ENCODE measurements around the gene FOXP1. TPM values are rescaled to one million over a fixed set of nuclear protein-coding genes. Genes with fewer than 3 reads are reported as not detected.
A peak's percentile ranks its signal among the peaks of the same experiment; 100 is the strongest.
"Not testable (repeated sequence)": the region's sequence is repeated elsewhere in the genome, so short reads cannot be mapped to it uniquely, and the experiment has no call there.

Gene FOXP1
- total RNA-seq, 1 donor: 123 TPM

GRCh38 chr3:71039332-71039731, 544.2 kb downstream of the FOXP1 start:
- no peak for DNase-seq (ENCODE audit: low read depth in 2 of 3, low spot score in 2 of 3)

GRCh38 chr3:71037775-71038174, 545.8 kb downstream of the FOXP1 start:
- no peak for DNase-seq (ENCODE audit: low read depth in 2 of 3, low spot score in 2 of 3)

GRCh38 chr3:71035886-71036285, 547.6 kb downstream of the FOXP1 start:
- DNase-seq (ENCODE audit: low read depth in 2 of 3, low spot score in 2 of 3): peak in 1 of 3 donors; percentile 15

GRCh38 chr3:71035314-71035713, 548.2 kb downstream of the FOXP1 start:
- DNase-seq (ENCODE audit: low read depth in 2 of 3, low spot score in 2 of 3): peak in 2 of 3 donors; percentile 52 to 77

GRCh38 chr3:71033681-71034220, 549.8 kb downstream of the FOXP1 start:
- no peak for DNase-seq (ENCODE audit: low read depth in 2 of 3, low spot score in 2 of 3)

- no peak for DNase-seq (ENCODE audit: low read depth in 2 of 3, low spot score in 2 of 3)
These were observed 551.5 kb downstream of the FOXP1 start for GRCh38 chr3:71031914-71032521.

GRCh38 chr3:71031181-71031580, 552.3 kb downstream of the FOXP1 start:
- peak in 1 of 3 donors; percentile 50 for DNase-seq (ENCODE audit: low read depth in 2 of 3, low spot score in 2 of 3)

- DNase-seq (ENCODE audit: low read depth in 2 of 3, low spot score in 2 of 3): no peak
These were observed 552.8 kb downstream of the FOXP1 start for GRCh38 chr3:71030748-71031147.

- no peak for DNase-seq (ENCODE audit: low read depth in 2 of 3, low spot score in 2 of 3)
These were observed 553.8 kb downstream of the FOXP1 start for GRCh38 chr3:71029770-71030169.

GRCh38 chr3:71028802-71029201, 554.7 kb downstream of the FOXP1 start:
- no peak for DNase-seq (ENCODE audit: low read depth in 2 of 3, low spot score in 2 of 3)

GRCh38 chr3:71028184-71028583, 555.3 kb downstream of the FOXP1 start:
- no peak for DNase-seq (ENCODE audit: low read depth in 2 of 3, low spot score in 2 of 3)

GRCh38 chr3:71026634-71027578, 556.6 kb downstream of the FOXP1 start:
- no peak for DNase-seq (ENCODE audit: low read depth in 2 of 3, low spot score in 2 of 3)

GRCh38 chr3:71025516-71025915, 558.0 kb downstream of the FOXP1 start:
- no peak for DNase-seq (ENCODE audit: low read depth in 2 of 3, low spot score in 2 of 3)

GRCh38 chr3:71025010-71025409, 558.5 kb downstream of the FOXP1 start:
- no peak for DNase-seq (ENCODE audit: low read depth in 2 of 3, low spot score in 2 of 3)

GRCh38 chr3:71022551-71023335, 560.8 kb downstream of the FOXP1 start:
- DNase-seq (ENCODE audit: low read depth in 2 of 3, low spot score in 2 of 3): no peak

- no peak for DNase-seq (ENCODE audit: low read depth in 2 of 3, low spot score in 2 of 3)
These were observed 564.7 kb downstream of the FOXP1 start for GRCh38 chr3:71018799-71019198.

- no peak for DNase-seq (ENCODE audit: low read depth in 2 of 3, low spot score in 2 of 3)
These were observed 567.2 kb downstream of the FOXP1 start for GRCh38 chr3:71016178-71016845.

GRCh38 chr3:71014616-71015015, 568.9 kb downstream of the FOXP1 start:
- DNase-seq (ENCODE audit: low read depth in 2 of 3, low spot score in 2 of 3): not testable (repeated sequence)

GRCh38 chr3:71012971-71013370, 570.6 kb downstream of the FOXP1 start:
- no peak for DNase-seq (ENCODE audit: low read depth in 2 of 3, low spot score in 2 of 3)

GRCh38 chr3:71011565-71012287, 571.8 kb downstream of the FOXP1 start:
- peak in 1 of 3 donors; percentile 47 for DNase-seq (ENCODE audit: low read depth in 2 of 3, low spot score in 2 of 3)

All from hematopoietic multipotent progenitor cell (in vitro differentiated cells).